ENCODE results near the gene HIGD2A.

- no peak for TF ChIP-seq CTCF (IDR thresholded peaks at IDR 0.05; ENCODE audit: poor library complexity)
- no peak for TF ChIP-seq EZH2 (IDR thresholded peaks at IDR 0.05; ENCODE audit: borderline replicate concordance)
- no peak for TF ChIP-seq EZH2phosphoT487 (IDR thresholded peaks at IDR 0.05; ENCODE audit: low read depth, severe bottlenecking, unreplicated experiment)
Measured at GRCh38 chr5:176426876-176427275, 38.3 kb downstream of the HIGD2A start.

Data from hepatocyte (in vitro differentiated cells).